Measurements from ENCODE around the gene PIGBOS1. TPM values are rescaled to one million over a fixed set of nuclear protein-coding genes. Genes with fewer than 3 reads are reported as not detected.
A peak's percentile ranks its signal among the peaks of the same experiment; 100 is the strongest.

Gene PIGBOS1
- total and polyA plus RNA-seq, 7 experiments from 2014 or later: 8.8 to 49.8 (median 19.2) TPM

- Mint-ChIP-seq H3K36me3 (peaks cover 6 to 26% (median 9%) of the 10 kb centered on the region in 5 donors), H3K27me3 (no peaks in the 10 kb centered on the region), H3K27ac (no peak overlapping the region), H3K4me1 (peaks cover 0 to 10% (median 0%) of the 10 kb centered on the region in 7 donors), H3K9me3 (no peaks in the 10 kb centered on the region), H3K4me3 (no peak overlapping the region)
- Histone ChIP-seq H3K36me3 (ENCODE audit: control insufficient read depth in 2 of 3, insufficient read depth in 3 of 3, low read length in 3 of 3) (peaks cover 0 to 30% (median 5%) of the 10 kb centered on the region in 3 experiments), H3K9me3 (ENCODE audit: control insufficient read depth in 2 of 3, low read length in 3 of 3) (no peaks in the 10 kb centered on the region), H3K27me3 (ENCODE audit: control insufficient read depth in 2 of 2, insufficient read depth in 2 of 2, low read length in 2 of 2) (no peaks in the 10 kb centered on the region), H3K4me3 (ENCODE audit: low read length) (no peak overlapping the region), H3K4me1 (ENCODE audit: control insufficient read depth in 2 of 2, insufficient read depth in 2 of 2, low read length in 2 of 2) (no peaks in the 10 kb centered on the region), H3K27ac (ENCODE audit: low read depth, low read length) (no peak overlapping the region)
- ATAC-seq (no peak), DNase-seq (no peak)
- CTCF ChIA-PET: interaction anchor here (1.8 kb wide), 1 partner anchor 82 kb away, joined by 4 read pairs; no protein-coding TSS in a partner anchor
- POLR2A ChIA-PET: interaction anchor here (1.0 kb wide), 1 partner anchor 50 kb away, joined by 3 read pairs; the partner anchor contains the start of genes CCPG1 and PIERCE2
- intact Hi-C loops (cut with micrococcal nuclease): no loop called here
Observed at GRCh38 chr15:55357774-55358173, 38.9 kb upstream of the PIGBOS1 start.

GRCh38 chr15:55356985-55357585, 38.2 kb upstream of the PIGBOS1 start:
- Mint-ChIP-seq H3K9me3 (no peaks in the 10 kb centered on the region), H3K36me3 (peaks cover under 1 to 26% (median 9%) of the 10 kb centered on the region in 5 donors), H3K4me3 (no peak overlapping the region), H3K27ac (peak overlapping the region in 1 of 9 donors; percentile 33), H3K27me3 (no peaks in the 10 kb centered on the region), H3K4me1 (peaks cover 0 to 10% (median 0%) of the 10 kb centered on the region in 7 donors)
- Histone ChIP-seq H3K36me3 (ENCODE audit: control insufficient read depth in 2 of 3, insufficient read depth in 3 of 3, low read length in 3 of 3) (peaks cover 0 to 28% (median 5%) of the 10 kb centered on the region in 3 experiments), H3K27ac (ENCODE audit: low read depth, low read length) (no peak overlapping the region), H3K4me1 (ENCODE audit: control insufficient read depth in 2 of 2, insufficient read depth in 2 of 2, low read length in 2 of 2) (no peaks in the 10 kb centered on the region), H3K4me3 (ENCODE audit: low read length) (no peak overlapping the region), H3K9me3 (ENCODE audit: control insufficient read depth in 2 of 3, low read length in 3 of 3) (no peaks in the 10 kb centered on the region), H3K27me3 (ENCODE audit: control insufficient read depth in 2 of 2, insufficient read depth in 2 of 2, low read length in 2 of 2) (no peaks in the 10 kb centered on the region)
- DNase-seq: no peak
- intact Hi-C loops (cut with micrococcal nuclease): no loop called here
- no peak for ATAC-seq
- ChIA-PET CTCF (no interaction called here), POLR2A (no interaction called here)

GRCh38 chr15:55353025-55353424, 34.1 kb upstream of the PIGBOS1 start:
- ATAC-seq (no peak), DNase-seq (no peak)
- Mint-ChIP-seq H3K27me3 (no peaks in the 10 kb centered on the region), H3K9me3 (no peaks in the 10 kb centered on the region), H3K36me3 (peaks cover 8 to 38% (median 13%) of the 10 kb centered on the region in 5 donors), H3K27ac (no peak overlapping the region), H3K4me3 (no peak overlapping the region), H3K4me1 (peaks cover 0 to 8% (median 0%) of the 10 kb centered on the region in 7 donors)
- intact Hi-C loops (cut with micrococcal nuclease): no loop called here
- CTCF ChIA-PET: no interaction called here
- Histone ChIP-seq H3K36me3 (ENCODE audit: control insufficient read depth in 2 of 3, insufficient read depth in 3 of 3, low read length in 3 of 3) (peaks cover 0 to 34% (median 5%) of the 10 kb centered on the region in 3 experiments), H3K27ac (ENCODE audit: low read depth, low read length) (no peak overlapping the region), H3K4me1 (ENCODE audit: control insufficient read depth in 2 of 2, insufficient read depth in 2 of 2, low read length in 2 of 2) (no peaks in the 10 kb centered on the region), H3K9me3 (ENCODE audit: control insufficient read depth in 2 of 3, low read length in 3 of 3) (no peaks in the 10 kb centered on the region), H3K4me3 (ENCODE audit: low read length) (no peak overlapping the region), H3K27me3 (ENCODE audit: control insufficient read depth in 2 of 2, insufficient read depth in 2 of 2, low read length in 2 of 2) (no peaks in the 10 kb centered on the region)
- POLR2A ChIA-PET: no interaction called here

- CTCF ChIA-PET: no interaction called here
- peaks cover 0 to 15% (median 0%) of the 10 kb centered on the region in 3 experiments for H3K36me3 ChIP-seq (ENCODE audit: control insufficient read depth in 2 of 3, insufficient read depth in 3 of 3, low read length in 3 of 3)
Observed at GRCh38 chr15:55349282-55349681, 30.4 kb upstream of the PIGBOS1 start.

GRCh38 chr15:55348281-55348778, 29.4 kb upstream of the PIGBOS1 start:
- CTCF ChIA-PET: no interaction called here
- no peaks in the 10 kb centered on the region for H3K4me1 Mint-ChIP-seq

More at GRCh38 chr15:55349282-55349681, 30.4 kb upstream of the PIGBOS1 start:
- Mint-ChIP-seq H3K36me3 (peaks cover 3 to 42% (median 26%) of the 10 kb centered on the region in 5 donors), H3K27me3 (no peaks in the 10 kb centered on the region), H3K4me3 (no peak overlapping the region), H3K9me3 (peaks cover 0 to under 1% (median 0%) of the 10 kb centered on the region in 11 donors), H3K27ac (no peak overlapping the region), H3K4me1 (no peaks in the 10 kb centered on the region)
- DNase-seq (no peak), ATAC-seq (no peak)
- Histone ChIP-seq H3K27ac (ENCODE audit: low read depth, low read length) (no peak overlapping the region), H3K4me3 (ENCODE audit: low read length) (no peak overlapping the region), H3K4me1 (ENCODE audit: control insufficient read depth in 2 of 2, insufficient read depth in 2 of 2, low read length in 2 of 2) (no peaks in the 10 kb centered on the region), H3K9me3 (ENCODE audit: control insufficient read depth in 2 of 3, low read length in 3 of 3) (no peaks in the 10 kb centered on the region), H3K27me3 (ENCODE audit: control insufficient read depth in 2 of 2, insufficient read depth in 2 of 2, low read length in 2 of 2) (no peaks in the 10 kb centered on the region)
- POLR2A ChIA-PET: no interaction called here
- intact Hi-C loops (cut with micrococcal nuclease): no loop called here

GRCh38 chr15:55344206-55344605, 25.3 kb upstream of the PIGBOS1 start:
- Mint-ChIP-seq H3K9me3 (peaks cover 0 to 1% (median 0%) of the 10 kb centered on the region in 11 donors), H3K27ac (peak overlapping the region in 5 of 9 donors; percentile 7 to 64 (median 13)), H3K4me3 (no peak overlapping the region)

More at GRCh38 chr15:55348281-55348778, 29.4 kb upstream of the PIGBOS1 start:
- Mint-ChIP-seq H3K9me3 (peaks cover 0 to 1% (median 0%) of the 10 kb centered on the region in 11 donors), H3K4me3 (no peak overlapping the region), H3K27me3 (no peaks in the 10 kb centered on the region), H3K36me3 (peaks cover 3 to 52% (median 29%) of the 10 kb centered on the region in 5 donors), H3K27ac (peak overlapping the region in 2 of 9 donors; percentile 28 to 57)
- H3K27me3 ChIP-seq (ENCODE audit: control insufficient read depth in 2 of 2, insufficient read depth in 2 of 2, low read length in 2 of 2): no peaks in the 10 kb centered on the region
- ATAC-seq (no peak), DNase-seq (no peak)
- peaks cover 0 to 19% (median 0%) of the 10 kb centered on the region in 3 experiments for H3K36me3 ChIP-seq (ENCODE audit: control insufficient read depth in 2 of 3, insufficient read depth in 3 of 3, low read length in 3 of 3)
- no peaks in the 10 kb centered on the region for H3K4me1 ChIP-seq (ENCODE audit: control insufficient read depth in 2 of 2, insufficient read depth in 2 of 2, low read length in 2 of 2)
- intact Hi-C loops (cut with micrococcal nuclease): no loop called here
- H3K9me3 ChIP-seq (ENCODE audit: control insufficient read depth in 2 of 3, low read length in 3 of 3): no peaks in the 10 kb centered on the region
- no peak overlapping the region for H3K4me3 ChIP-seq (ENCODE audit: low read length)
- POLR2A ChIA-PET: no interaction called here
- H3K27ac ChIP-seq (ENCODE audit: low read depth, low read length): no peak overlapping the region

More at GRCh38 chr15:55344206-55344605, 25.3 kb upstream of the PIGBOS1 start:
- ChIA-PET POLR2A (no interaction called here), CTCF (no interaction called here)
- Histone ChIP-seq H3K27ac (ENCODE audit: low read depth, low read length) (no peak overlapping the region), H3K27me3 (ENCODE audit: control insufficient read depth in 2 of 2, insufficient read depth in 2 of 2, low read length in 2 of 2) (no peaks in the 10 kb centered on the region), H3K4me1 (ENCODE audit: control insufficient read depth in 2 of 2, insufficient read depth in 2 of 2, low read length in 2 of 2) (no peaks in the 10 kb centered on the region), H3K9me3 (ENCODE audit: control insufficient read depth in 2 of 3, low read length in 3 of 3) (no peaks in the 10 kb centered on the region), H3K4me3 (ENCODE audit: low read length) (no peak overlapping the region), H3K36me3 (ENCODE audit: control insufficient read depth in 2 of 3, insufficient read depth in 3 of 3, low read length in 3 of 3) (peaks cover 0 to 23% (median 3%) of the 10 kb centered on the region in 3 experiments)
- ATAC-seq: no peak
- DNase-seq: no peak
- no peaks in the 10 kb centered on the region for H3K27me3 Mint-ChIP-seq
- no peaks in the 10 kb centered on the region for H3K4me1 Mint-ChIP-seq
- H3K36me3 Mint-ChIP-seq: peaks cover 0 to 47% (median 21%) of the 10 kb centered on the region in 5 donors
- intact Hi-C loops (cut with micrococcal nuclease): no loop called here
